ENCODE data around the gene TXNDC15.

The TXNDC15 gene

DNA sequence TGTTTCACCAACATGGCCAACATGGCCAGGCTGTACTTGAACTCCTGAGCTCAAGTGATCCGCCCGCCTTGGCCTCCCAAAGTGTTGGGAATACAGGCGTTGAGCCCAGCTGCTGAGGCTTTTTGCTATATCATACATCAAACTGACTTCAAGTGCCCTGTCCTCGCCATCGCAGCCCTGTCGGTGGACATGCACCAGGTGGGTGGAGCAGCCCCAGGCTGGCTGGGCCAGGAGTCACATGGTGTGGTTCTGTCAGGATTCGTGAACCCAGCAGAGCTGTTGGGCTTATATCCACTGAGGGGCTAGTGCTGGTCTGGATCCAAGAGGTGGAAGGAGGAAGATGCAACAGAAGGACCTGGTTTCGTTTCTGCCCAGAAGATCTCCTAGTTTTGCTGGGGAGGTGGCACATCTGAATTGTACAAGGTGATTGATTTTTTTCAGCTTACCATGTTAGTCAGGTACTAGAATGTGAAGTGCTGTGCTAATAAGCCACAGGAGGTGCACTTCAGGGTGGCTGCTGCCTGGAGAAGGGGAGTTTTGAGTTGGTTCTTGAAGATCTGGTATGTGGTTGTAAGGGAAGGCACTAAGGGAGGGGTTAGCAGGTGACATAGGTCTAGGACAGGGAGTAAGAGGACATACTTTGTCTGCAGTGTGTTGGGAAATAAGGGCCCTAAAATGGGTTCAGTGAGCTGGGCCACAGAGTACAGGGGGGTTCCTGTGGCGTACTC is 46.8 kb downstream of the TXNDC15 start:
- H3K9ac ChIP-seq (ENCODE audit: low read length): no peak overlapping the region
- no peaks in the 10 kb centered on the region for H3K27me3 ChIP-seq (ENCODE audit: low read length)
- H3K79me2 ChIP-seq (ENCODE audit: insufficient read depth, low read length): no peaks in the 10 kb centered on the region
- no peak overlapping the region for H3K4me3 ChIP-seq (ENCODE audit: insufficient read depth, low read length, poor library complexity, severe bottlenecking)
- no peaks in the 10 kb centered on the region for H4K20me1 ChIP-seq (ENCODE audit: low read depth, low read length)
- no peak overlapping the region for H2AFZ ChIP-seq (ENCODE audit: low read depth, low read length, severe bottlenecking)
- H3F3A ChIP-seq (ENCODE audit: insufficient read depth): no peaks in the 10 kb centered on the region
- H3K9me2 ChIP-seq (replicated peaks; ENCODE audit: insufficient read depth, low read length): no peaks in the 10 kb centered on the region
- no peaks in the 10 kb centered on the region for H3K9me3 ChIP-seq (ENCODE audit: insufficient read depth, low read length)
- H3K4me2 ChIP-seq (ENCODE audit: low read depth, low read length, poor library complexity, severe bottlenecking): no peak overlapping the region
- no peak for TF ChIP-seq EZH2phosphoT487 (conservative IDR thresholded peaks at IDR 0.05; ENCODE audit: low read length)
- TF ChIP-seq, protein P1, sequence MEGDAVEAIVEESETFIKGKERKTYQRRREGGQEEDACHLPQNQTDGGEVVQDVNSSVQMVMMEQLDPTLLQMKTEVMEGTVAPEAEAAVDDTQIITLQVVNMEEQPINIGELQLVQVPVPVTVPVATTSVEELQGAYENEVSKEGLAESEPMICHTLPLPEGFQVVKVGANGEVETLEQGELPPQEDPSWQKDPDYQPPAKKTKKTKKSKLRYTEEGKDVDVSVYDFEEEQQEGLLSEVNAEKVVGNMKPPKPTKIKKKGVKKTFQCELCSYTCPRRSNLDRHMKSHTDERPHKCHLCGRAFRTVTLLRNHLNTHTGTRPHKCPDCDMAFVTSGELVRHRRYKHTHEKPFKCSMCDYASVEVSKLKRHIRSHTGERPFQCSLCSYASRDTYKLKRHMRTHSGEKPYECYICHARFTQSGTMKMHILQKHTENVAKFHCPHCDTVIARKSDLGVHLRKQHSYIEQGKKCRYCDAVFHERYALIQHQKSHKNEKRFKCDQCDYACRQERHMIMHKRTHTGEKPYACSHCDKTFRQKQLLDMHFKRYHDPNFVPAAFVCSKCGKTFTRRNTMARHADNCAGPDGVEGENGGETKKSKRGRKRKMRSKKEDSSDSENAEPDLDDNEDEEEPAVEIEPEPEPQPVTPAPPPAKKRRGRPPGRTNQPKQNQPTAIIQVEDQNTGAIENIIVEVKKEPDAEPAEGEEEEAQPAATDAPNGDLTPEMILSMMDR (IDR thresholded peaks at IDR 0.05; ENCODE audit: insufficient read depth, low read length, poor library complexity, severe bottlenecking): no peak
- H3K36me3 ChIP-seq (ENCODE audit: low read length): no peaks in the 10 kb centered on the region
- no peak overlapping the region for H3K27ac ChIP-seq (ENCODE audit: low read depth, low read length)

DNA sequence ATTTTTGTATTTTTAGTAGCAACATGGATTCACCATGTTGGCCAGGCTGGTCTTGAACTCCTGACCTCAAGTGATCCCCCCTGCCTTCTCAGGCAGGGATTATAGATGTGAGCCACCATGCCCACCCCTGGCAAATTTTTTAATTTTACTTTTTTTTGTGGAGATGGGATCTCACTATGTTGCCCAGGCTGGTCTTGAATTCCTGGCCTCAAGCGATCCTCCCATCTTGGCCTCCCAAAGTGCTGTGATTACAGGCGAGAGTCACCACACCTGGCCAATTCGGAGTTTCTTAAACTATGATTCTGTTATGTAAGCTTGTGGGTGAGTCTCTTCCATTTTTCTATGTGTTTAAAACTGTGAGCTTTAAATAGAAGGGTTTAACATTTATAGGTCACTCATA is 58.3 kb downstream of the TXNDC15 start:
- H3K9me3 ChIP-seq (ENCODE audit: insufficient read depth, low read length): no peaks in the 10 kb centered on the region
- TF ChIP-seq, protein P1 (IDR thresholded peaks at IDR 0.05; ENCODE audit: insufficient read depth, low read length, poor library complexity, severe bottlenecking): no peak
- TF ChIP-seq EZH2phosphoT487 (conservative IDR thresholded peaks at IDR 0.05; ENCODE audit: low read length): no peak
- H2AFZ ChIP-seq (ENCODE audit: low read depth, low read length, severe bottlenecking): no peak overlapping the region
- no peak overlapping the region for H3K9ac ChIP-seq (ENCODE audit: low read length)
- H3K9me2 ChIP-seq (replicated peaks; ENCODE audit: insufficient read depth, low read length): no peaks in the 10 kb centered on the region
- no peaks in the 10 kb centered on the region for H4K20me1 ChIP-seq (ENCODE audit: low read depth, low read length)
- H3K4me2 ChIP-seq (ENCODE audit: low read depth, low read length, poor library complexity, severe bottlenecking): no peak overlapping the region
- no peaks in the 10 kb centered on the region for H3F3A ChIP-seq (ENCODE audit: insufficient read depth)
- H3K27me3 ChIP-seq (ENCODE audit: low read length): no peaks in the 10 kb centered on the region
- H3K4me3 ChIP-seq (ENCODE audit: insufficient read depth, low read length, poor library complexity, severe bottlenecking): no peak overlapping the region
- no peaks in the 10 kb centered on the region for H3K79me2 ChIP-seq (ENCODE audit: insufficient read depth, low read length)
- H3K27ac ChIP-seq (ENCODE audit: low read depth, low read length): no peak overlapping the region
- peaks cover 6% of the 10 kb centered on the region for H3K36me3 ChIP-seq (ENCODE audit: low read length)

DNA sequence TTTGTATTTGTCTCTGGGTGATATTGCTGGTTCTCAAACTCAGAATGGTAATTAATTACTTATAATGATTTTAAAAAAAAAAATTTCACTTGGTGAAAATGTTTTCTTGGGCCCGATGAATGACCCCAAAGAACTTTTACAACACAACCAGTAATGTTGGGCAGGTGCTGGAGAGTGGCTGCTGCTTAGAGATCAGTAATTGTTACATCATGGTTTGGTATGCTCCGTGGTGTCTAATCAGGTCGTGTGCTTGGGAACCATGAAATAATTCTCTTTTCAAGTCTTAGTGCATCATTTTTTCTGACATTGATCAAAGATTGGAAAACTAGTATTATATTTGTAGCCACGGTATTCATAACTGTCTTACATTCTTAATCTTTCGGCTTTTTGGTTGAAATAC is 60.0 kb downstream of the TXNDC15 start:
- no peaks in the 10 kb centered on the region for H3K27me3 ChIP-seq (ENCODE audit: low read length)
- H3K27ac ChIP-seq (ENCODE audit: low read depth, low read length): no peak overlapping the region
- TF ChIP-seq, protein P1 (IDR thresholded peaks at IDR 0.05; ENCODE audit: insufficient read depth, low read length, poor library complexity, severe bottlenecking): no peak
- no peak for TF ChIP-seq EZH2phosphoT487 (conservative IDR thresholded peaks at IDR 0.05; ENCODE audit: low read length)

More for the DNA sequence above, 60.0 kb downstream of the TXNDC15 start:
- H3K79me2 ChIP-seq (ENCODE audit: insufficient read depth, low read length): no peaks in the 10 kb centered on the region
- H3F3A ChIP-seq (ENCODE audit: insufficient read depth): no peaks in the 10 kb centered on the region
- H3K9me2 ChIP-seq (replicated peaks; ENCODE audit: insufficient read depth, low read length): no peaks in the 10 kb centered on the region
- no peak overlapping the region for H3K4me3 ChIP-seq (ENCODE audit: insufficient read depth, low read length, poor library complexity, severe bottlenecking)
- peaks cover 8% of the 10 kb centered on the region for H3K36me3 ChIP-seq (ENCODE audit: low read length)
- no peaks in the 10 kb centered on the region for H4K20me1 ChIP-seq (ENCODE audit: low read depth, low read length)
- H3K9ac ChIP-seq (ENCODE audit: low read length): no peak overlapping the region
- H2AFZ ChIP-seq (ENCODE audit: low read depth, low read length, severe bottlenecking): no peak overlapping the region
- no peak overlapping the region for H3K4me2 ChIP-seq (ENCODE audit: low read depth, low read length, poor library complexity, severe bottlenecking)
- H3K9me3 ChIP-seq (ENCODE audit: insufficient read depth, low read length): no peaks in the 10 kb centered on the region

Data from SU-DHL-6 (cell line).